AG04450 (cell line): ENCODE results near the gene DUSP1. TPM values are rescaled to one million over a fixed set of nuclear protein-coding genes. Genes with fewer than 3 reads are reported as not detected.

Experiments used
- CTCF ChIA-PET: fragments of 300-600, 350-600 bp; formaldehyde crosslinking; extraction: SDS; loops from one replicate; lab custom pipeline; 2022; ENCODE audit warnings: antibody characterized with exemption, inconsistent platforms; lab: Charles Lee
- POLR2A ChIA-PET: fragments of 350-600 bp; formaldehyde crosslinking; extraction: SDS; loops from one replicate; lab custom pipeline; 2021; ENCODE audit warnings: antibody characterized with exemption, inconsistent platforms; lab: Yijun Ruan, JAX
- DNase-seq: peaks from one replicate; pipeline ENCODE4 v3.0.0-alpha.2; 2011; ENCODE audit warnings: low read depth, low spot score
- H3K27ac ChIP-seq: one replicate; pipeline ENCODE4 v1.5.1; 2012; ENCODE audit warnings: low read depth, low read length, control low read depth
- H3K27me3 ChIP-seq: one replicate; pipeline ENCODE4 v1.6.0; 2012; ENCODE audit warnings: low read length; ENCODE audit not compliant: control insufficient read depth, insufficient read depth
- H3K4me3 ChIP-seq: 2 replicates; pipeline ENCODE4 v1.5.1; 2011; ENCODE audit warnings: mild to moderate bottlenecking, low read depth, low read length, control low read depth
- H3K9me3 ChIP-seq: 2 replicates; pipeline ENCODE4 v1.5.1; 2012; ENCODE audit warnings: low read length; ENCODE audit not compliant: control insufficient read depth, insufficient read depth
- CTCF ChIP-seq: IDR thresholded peaks from 2 replicates; pipeline ENCODE4 v1.5.1; 2011; ENCODE audit warnings: low read depth, low read length, control low read depth, inconsistent platforms
- polyA plus RNA-seq: library from polyadenylated mRNA; depleted of rRNA; stranded (reverse); fragments of >200 nt; gene quantifications from 2 replicates; pipeline ENCODE4 v1.2.3, GENCODE V29; 2011

DUSP1 gene
- polyA plus RNA-seq, 1 experiment, result 98.8 TPM

DNA sequence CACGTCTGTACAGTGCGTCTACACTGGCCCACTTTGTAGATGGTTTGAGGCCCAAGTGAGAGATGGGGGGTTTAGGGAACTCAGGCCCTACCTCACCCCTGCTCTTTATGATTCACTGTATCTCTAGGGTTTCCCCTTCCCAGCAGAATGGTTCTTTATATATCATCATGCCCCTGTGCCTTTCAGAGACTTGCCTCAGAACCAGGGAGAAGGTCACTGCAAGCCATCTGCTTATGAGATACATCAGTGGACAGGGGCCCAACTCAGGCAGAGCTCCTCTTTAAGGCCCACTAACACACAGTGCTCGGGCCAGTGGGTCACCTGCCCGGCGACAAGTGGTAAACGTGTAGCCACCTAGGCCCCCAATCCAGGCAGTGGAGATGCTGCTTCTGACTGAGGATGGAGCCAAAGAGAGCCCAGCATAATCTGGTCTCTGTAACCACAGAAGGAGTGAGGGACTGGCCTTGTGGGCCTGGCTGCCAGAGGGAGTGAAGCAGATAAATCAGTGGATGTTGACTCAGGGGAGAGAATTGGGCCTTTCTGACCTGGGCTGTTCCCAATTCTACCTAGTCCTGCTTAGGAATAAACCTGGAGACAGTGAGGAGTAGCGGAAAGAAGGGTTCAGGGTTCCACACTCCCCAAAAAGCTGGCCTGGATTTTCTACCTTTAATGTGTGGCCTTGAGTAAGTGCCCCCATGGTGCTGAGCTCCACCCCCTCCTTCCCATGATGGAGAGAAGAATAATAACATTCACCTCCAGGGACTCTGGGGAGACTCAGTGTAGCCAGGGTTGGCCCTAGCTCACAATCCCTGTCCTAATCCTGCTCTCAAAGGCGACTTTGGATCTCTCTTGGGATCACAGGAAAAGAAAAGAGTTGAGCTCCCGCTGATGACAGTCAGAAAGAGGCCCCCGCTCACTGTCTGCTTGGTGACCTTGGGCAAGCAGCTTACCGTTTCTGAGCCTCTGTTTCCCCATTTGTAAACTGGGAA lies 2.8 kb upstream of the DUSP1 start:
- POLR2A ChIA-PET, result interaction anchor here (0.9 to 5.0 kb wide), 6 partner anchors 26 to 156 kb away, joined by 3 to 104 read pairs (median 18); no protein-coding TSS in a partner anchor
- Histone ChIP-seq H3K9me3 (peaks cover 3% of the 10 kb centered on the region; the same call in 1 of the 2 replicates), H3K27me3 (no peaks in the 10 kb centered on the region), H3K4me3 (no peak overlapping the region), H3K27ac (peak overlapping the region; percentile 100)
- no peak for TF ChIP-seq CTCF
- CTCF ChIA-PET, result interaction anchor here (0.8 to 5.2 kb wide), 5 partner anchors 57 to 159 kb away, joined by 3 to 39 read pairs (median 6); no protein-coding TSS in a partner anchor
- DNase-seq, result no peak

DNA sequence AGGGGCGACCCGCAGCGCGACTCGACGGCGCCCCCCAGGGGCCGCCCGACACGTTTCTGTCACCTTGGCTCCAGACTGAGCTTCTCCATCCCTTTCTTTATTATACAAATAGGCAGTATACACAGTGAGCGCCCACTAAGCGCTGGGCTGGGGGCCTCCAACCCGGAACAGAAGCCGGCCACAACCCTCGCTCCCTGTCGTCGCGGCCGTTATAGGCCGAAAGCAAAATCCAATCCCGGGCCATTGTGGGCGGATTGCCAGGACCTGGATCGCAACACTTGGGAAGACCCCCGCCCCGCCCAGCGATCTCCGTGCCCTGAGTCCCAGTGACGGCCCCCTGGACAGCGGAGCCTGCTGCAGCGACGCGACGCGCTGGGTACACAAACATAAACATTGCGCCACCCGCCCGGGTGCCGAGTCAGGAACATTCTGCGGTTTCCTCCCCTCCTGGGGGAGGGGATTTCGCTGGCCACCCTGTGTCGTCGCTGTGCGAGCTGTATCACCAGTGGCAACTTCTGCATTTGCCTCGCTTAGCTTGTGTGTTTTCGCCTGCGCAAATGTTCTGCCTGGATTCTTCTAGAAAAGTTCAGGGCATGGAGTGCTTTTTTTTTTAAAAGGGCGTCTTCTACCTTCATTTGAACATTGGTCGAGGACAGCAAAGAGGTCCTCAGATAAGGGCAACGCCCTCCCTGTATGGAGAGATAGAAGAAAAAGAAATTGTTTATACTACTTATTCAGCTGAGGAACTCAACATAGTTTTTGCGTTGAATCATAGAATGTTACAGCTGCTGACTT lies 1.3 kb upstream of the DUSP1 start:
- POLR2A ChIA-PET, result interaction anchor here (0.7 to 5.0 kb wide), 24 partner anchors 19 to 187 kb away, joined by 3 to 104 read pairs (median 8); partner anchors contain the start of gene RPL26L1
- H3K4me3 ChIP-seq, result peak overlapping the region; percentile 59
- peak; percentile 80 for DNase-seq
- H3K27me3 ChIP-seq, result no peaks in the 10 kb centered on the region
- peaks cover 3% of the 10 kb centered on the region; the same call in 1 of the 2 replicates for H3K9me3 ChIP-seq
- peak overlapping the region; percentile 100 for H3K27ac ChIP-seq
- CTCF ChIA-PET, result interaction anchor here (0.6 to 5.2 kb wide), 18 partner anchors 9 to 189 kb away, joined by 3 to 39 read pairs (median 4); no protein-coding TSS in a partner anchor
- peak; percentile 78 for TF ChIP-seq CTCF

DNA sequence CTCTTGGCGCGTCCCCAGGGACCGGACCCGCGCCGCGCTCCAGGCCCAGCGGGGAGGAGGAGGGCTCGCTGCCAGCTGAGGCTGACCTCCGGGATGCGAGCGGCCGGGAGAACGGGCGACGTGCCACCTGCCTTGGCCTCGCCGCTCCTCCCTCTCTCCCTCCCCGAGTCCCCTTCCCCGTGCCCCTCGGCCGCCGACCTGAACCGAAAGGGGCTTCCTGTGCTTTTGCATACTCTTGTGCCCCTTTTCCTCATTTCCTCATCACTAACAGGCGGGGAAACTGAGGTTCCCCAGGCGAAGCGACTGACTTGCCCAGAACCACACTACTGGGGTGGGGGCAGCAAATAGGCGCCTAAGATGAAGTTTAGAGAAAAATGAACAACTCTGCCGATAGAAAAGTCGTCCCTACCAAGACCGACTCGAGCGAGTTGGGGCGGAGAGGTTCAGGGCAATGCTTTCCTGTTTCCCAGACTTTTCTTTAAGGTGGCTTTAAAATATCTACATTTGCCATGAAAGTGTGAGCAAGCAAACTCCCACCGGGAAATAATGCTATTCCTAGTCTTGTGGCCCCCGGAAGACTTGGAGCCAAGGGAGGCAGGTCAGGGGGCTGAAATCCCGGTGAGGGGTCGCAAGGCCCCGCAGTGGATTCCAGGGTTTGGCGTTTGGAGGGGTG lies 580 bp upstream of the DUSP1 start:
- TF ChIP-seq CTCF, result no peak
- DNase-seq, result no peak
- CTCF ChIA-PET, result interaction anchor here (0.6 to 5.2 kb wide), 17 partner anchors 10 to 189 kb away, joined by 3 to 39 read pairs (median 4); no protein-coding TSS in a partner anchor

DNA sequence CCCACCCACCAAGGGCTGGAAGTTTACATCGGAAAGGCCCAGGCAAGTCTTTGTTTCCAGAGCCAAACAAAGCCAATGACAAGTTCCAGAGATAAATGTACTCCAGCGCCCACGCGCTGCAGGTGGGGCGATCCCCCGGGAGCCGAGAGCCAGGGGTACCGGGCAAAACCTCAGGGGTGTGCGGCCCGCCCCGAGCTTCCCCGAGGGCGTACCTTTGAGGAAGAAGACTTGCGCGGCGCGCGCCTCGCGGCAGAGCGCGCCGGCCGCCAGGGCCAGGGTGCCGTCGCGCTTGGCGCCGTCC lies 671 bp downstream of the DUSP1 start:
- peaks cover 3% of the 10 kb centered on the region; the same call in 1 of the 2 replicates for H3K9me3 ChIP-seq
- TF ChIP-seq CTCF, result no peak
- peak overlapping the region; percentile 100 for H3K4me3 ChIP-seq
- H3K27ac ChIP-seq, result peak overlapping the region; percentile 98
- ChIA-PET CTCF (interaction anchor here (1.4 to 5.2 kb wide), 3 partner anchors 56 to 162 kb away, joined by 3 to 39 read pairs (median 9); no protein-coding TSS in a partner anchor), POLR2A (interaction anchor here (0.6 to 5.0 kb wide), 19 partner anchors 12 to 180 kb away, joined by 3 to 104 read pairs (median 14); no protein-coding TSS in a partner anchor)
- H3K27me3 ChIP-seq, result no peaks in the 10 kb centered on the region
- DNase-seq, result no peak

More for the DNA sequence above, 580 bp upstream of the DUSP1 start:
- peak overlapping the region; percentile 100 for H3K27ac ChIP-seq
- H3K27me3 ChIP-seq, result no peaks in the 10 kb centered on the region
- peaks cover 3% of the 10 kb centered on the region; the same call in 1 of the 2 replicates for H3K9me3 ChIP-seq
- H3K4me3 ChIP-seq, result peak overlapping the region; percentile 59
- POLR2A ChIA-PET, result interaction anchor here (0.6 to 5.0 kb wide), 46 partner anchors 10 to 831 kb away, joined by 3 to 104 read pairs (median 6); partner anchors contain the start of gene RPL26L1
